Skin of body (tissue), 2 donors: Measurements from ENCODE around the gene ZBTB46. TPM values are rescaled to one million over a fixed set of nuclear protein-coding genes. Genes with fewer than 3 reads are reported as not detected.

Source experiments
- DNase-seq: peaks from one replicate; lab custom pipeline; 2025; lab: John Stamatoyannopoulos, UW
- total RNA-seq: library from RNA; depleted of rRNA; stranded (reverse); fragments of >200 nt; gene quantifications from one replicate; pipeline ENCODE4 v1.2.3, GENCODE V29; 2014

The ZBTB46 gene
- total RNA-seq, 1 donor from 2014 or later, result 8.3 TPM

- no peak for DNase-seq
Observed at GRCh38 chr20:63768591-63769515, 62.2 kb downstream of the ZBTB46 start.

GRCh38 chr20:63767886-63768285, 63.2 kb downstream of the ZBTB46 start:
- DNase-seq, result no peak

GRCh38 chr20:63767456-63767855, 63.6 kb downstream of the ZBTB46 start:
- no peak for DNase-seq

GRCh38 chr20:63766695-63767426, 64.2 kb downstream of the ZBTB46 start:
- DNase-seq, result no peak

- DNase-seq, result no peak
Observed at GRCh38 chr20:63765902-63766301, 65.2 kb downstream of the ZBTB46 start.

GRCh38 chr20:63765082-63765873, 65.8 kb downstream of the ZBTB46 start:
- no peak for DNase-seq

GRCh38 chr20:63759377-63759901, 71.6 kb downstream of the ZBTB46 start:
- DNase-seq, result no peak

- DNase-seq, result no peak
Observed at GRCh38 chr20:63758152-63758551, 72.9 kb downstream of the ZBTB46 start.

- DNase-seq, result no peak
Observed at GRCh38 chr20:63756648-63756991, 74.4 kb downstream of the ZBTB46 start.

- DNase-seq, result no peak
Observed at GRCh38 chr20:63755933-63756647, 75.0 kb downstream of the ZBTB46 start.

- DNase-seq, result no peak
Observed at GRCh38 chr20:63754008-63754407, 77.1 kb downstream of the ZBTB46 start.

- DNase-seq, result no peak
Observed at GRCh38 chr20:63753381-63753780, 77.7 kb downstream of the ZBTB46 start.

- DNase-seq, result no peak
Observed at GRCh38 chr20:63752411-63753101, 78.5 kb downstream of the ZBTB46 start.

GRCh38 chr20:63751471-63752271, 79.4 kb downstream of the ZBTB46 start:
- no peak for DNase-seq

GRCh38 chr20:63750807-63751470, 80.1 kb downstream of the ZBTB46 start:
- DNase-seq, result no peak

- DNase-seq, result no peak
Observed at GRCh38 chr20:63749597-63750508, 81.2 kb downstream of the ZBTB46 start.

GRCh38 chr20:63748934-63749270, 82.2 kb downstream of the ZBTB46 start:
- no peak for DNase-seq
